A549 treated with Mapracorat at 1 μM for 4 hours (cell line): Measurements from ENCODE around the gene PRDM1. TPM values are rescaled to one million over a fixed set of nuclear protein-coding genes. Genes with fewer than 3 reads are reported as not detected.

Source experiments
- total RNA-seq: library from RNA; stranded (reverse); fragments of 200-300 nt; extraction: Qiagen RNA extraction; gene quantifications from 5 replicates; pipeline ENCODE4 v1.2.3, GENCODE V29; 2022

The PRDM1 gene
- total RNA-seq = 5.0 to 7.1 TPM (median 5.6 TPM) in 5 replicates

GRCh38 chr6:106085984-106086813 lies at the start of gene PRDM1:
TSS of gene PRDM1 (plus strand) at chr6:106086336. CDS start at chr6:106086554, 218 bp downstream.

Other genes with a start within 250 kb of the PRDM1 start
- gene ATG5, start 239.4 kb downstream of the PRDM1 start, total RNA-seq = 20.9 to 26.0 TPM (median 23.1 TPM) in 5 replicates